ES-I3 (cell line): ENCODE measurements around the gene ZNF254.
"Not testable (repeated sequence)": the region's sequence is repeated elsewhere in the genome, so short reads cannot be mapped to it uniquely, and the experiment has no call there.

Experiments used
- H3K36me3 ChIP-seq: 2 replicates; pipeline ENCODE4 v1.6.1; 2013; ENCODE audit warnings: mild to moderate bottlenecking, low read length, control low read depth, moderate library complexity; ENCODE audit not compliant: insufficient read depth
- H3K4me1 ChIP-seq: 2 replicates; pipeline ENCODE4 v1.6.1; 2013; ENCODE audit warnings: mild to moderate bottlenecking, control low read depth, low read length; ENCODE audit not compliant: insufficient read depth
- H3K9ac ChIP-seq: 2 replicates; pipeline ENCODE4 v1.6.1; 2013; ENCODE audit warnings: low read depth, mild to moderate bottlenecking, low read length, moderate library complexity
- H3K9me3 ChIP-seq: 2 replicates; pipeline ENCODE4 v1.6.1; 2013; ENCODE audit warnings: mild to moderate bottlenecking, low read length, moderate library complexity; ENCODE audit not compliant: control insufficient read depth, insufficient read depth

Gene ZNF254

GRCh38 chr19:24062190-24062589 is 24.8 kb upstream of the ZNF254 start:
- H3K36me3 ChIP-seq, result peaks cover 16% of the 10 kb centered on the region
- no peaks in the 10 kb centered on the region for H3K4me1 ChIP-seq
- no peaks in the 10 kb centered on the region for H3K9me3 ChIP-seq
- no peak overlapping the region for H3K9ac ChIP-seq

GRCh38 chr19:24063295-24063694 is 23.7 kb upstream of the ZNF254 start:
- no peaks in the 10 kb centered on the region for H3K4me1 ChIP-seq
- H3K36me3 ChIP-seq, result peaks cover 16% of the 10 kb centered on the region
- no peaks in the 10 kb centered on the region for H3K9me3 ChIP-seq
- no peak overlapping the region for H3K9ac ChIP-seq

- peaks cover 16% of the 10 kb centered on the region for H3K36me3 ChIP-seq
- no peak overlapping the region for H3K9ac ChIP-seq
- H3K9me3 ChIP-seq, result no peaks in the 10 kb centered on the region
- H3K4me1 ChIP-seq, result no peaks in the 10 kb centered on the region
Observed at GRCh38 chr19:24064175-24064574, 22.8 kb upstream of the ZNF254 start.

GRCh38 chr19:24065243-24065642 is 21.7 kb upstream of the ZNF254 start:
- H3K9ac ChIP-seq, result no peak overlapping the region
- peaks cover 13% of the 10 kb centered on the region for H3K36me3 ChIP-seq
- H3K9me3 ChIP-seq, result no peaks in the 10 kb centered on the region
- no peaks in the 10 kb centered on the region for H3K4me1 ChIP-seq

GRCh38 chr19:24065865-24066604 is 21.0 kb upstream of the ZNF254 start:
- Histone ChIP-seq H3K9ac (no peak overlapping the region), H3K4me1 (no peaks in the 10 kb centered on the region), H3K9me3 (no peaks in the 10 kb centered on the region), H3K36me3 (peaks cover 6% of the 10 kb centered on the region)

GRCh38 chr19:24069905-24070657 is 16.9 kb upstream of the ZNF254 start:
- H3K9ac ChIP-seq, result no peak overlapping the region
- no peaks in the 10 kb centered on the region for H3K4me1 ChIP-seq
- peaks cover 22% of the 10 kb centered on the region; the same call in 1 of the 2 replicates for H3K36me3 ChIP-seq
- H3K9me3 ChIP-seq, result no peaks in the 10 kb centered on the region; the same call in 1 of the 2 replicates

- Histone ChIP-seq H3K9ac (no peak overlapping the region), H3K4me1 (no peaks in the 10 kb centered on the region), H3K36me3 (peaks cover 19% of the 10 kb centered on the region; the same call in 1 of the 2 replicates), H3K9me3 (no peaks in the 10 kb centered on the region; the same call in 1 of the 2 replicates)
Observed at GRCh38 chr19:24071078-24071477, 15.9 kb upstream of the ZNF254 start.

- H3K4me1 ChIP-seq, result no peaks in the 10 kb centered on the region
- H3K36me3 ChIP-seq, result peaks cover 23% of the 10 kb centered on the region; the same call in 1 of the 2 replicates
- no peak overlapping the region for H3K9ac ChIP-seq
- no peaks in the 10 kb centered on the region; the same call in 1 of the 2 replicates for H3K9me3 ChIP-seq
Observed at GRCh38 chr19:24072720-24073119, 14.3 kb upstream of the ZNF254 start.

- Histone ChIP-seq H3K9ac (no peak overlapping the region), H3K4me1 (peaks cover 5% of the 10 kb centered on the region; the same call in 1 of the 2 replicates), H3K9me3 (no peaks in the 10 kb centered on the region; the same call in 1 of the 2 replicates), H3K36me3 (peaks cover 23% of the 10 kb centered on the region; the same call in 1 of the 2 replicates)
Observed at GRCh38 chr19:24073807-24074206, 13.2 kb upstream of the ZNF254 start.

GRCh38 chr19:24074720-24075454 is 12.1 kb upstream of the ZNF254 start:
- Histone ChIP-seq H3K36me3 (peaks cover 23% of the 10 kb centered on the region; the same call in 1 of the 2 replicates), H3K9me3 (no peaks in the 10 kb centered on the region; the same call in 1 of the 2 replicates), H3K9ac (no peak overlapping the region), H3K4me1 (peaks cover 5% of the 10 kb centered on the region; the same call in 1 of the 2 replicates)

- H3K9me3 ChIP-seq, H3K9ac ChIP-seq, H3K4me1 ChIP-seq: not testable (repeated sequence)
- H3K36me3 ChIP-seq, result peaks cover 23% of the 10 kb centered on the region; the same call in 1 of the 2 replicates
Observed at GRCh38 chr19:24075530-24075929, 11.5 kb upstream of the ZNF254 start.

GRCh38 chr19:24078680-24079079 is 8.3 kb upstream of the ZNF254 start:
- Histone ChIP-seq H3K4me1 (peaks cover 5% of the 10 kb centered on the region; the same call in 1 of the 2 replicates), H3K36me3 (peaks cover 12% of the 10 kb centered on the region; the same call in 1 of the 2 replicates), H3K9ac (no peak overlapping the region), H3K9me3 (no peaks in the 10 kb centered on the region; the same call in 1 of the 2 replicates)

GRCh38 chr19:24081056-24081455 is 5.9 kb upstream of the ZNF254 start:
- H3K36me3 ChIP-seq, result 0 out of 2 replicates have a peak, but pooled peaks cover 5% of the 10 kb centered on the region
- no peaks in the 10 kb centered on the region; the same call in 1 of the 2 replicates for H3K9me3 ChIP-seq
- peaks cover 5% of the 10 kb centered on the region; the same call in 1 of the 2 replicates for H3K4me1 ChIP-seq
- H3K9ac ChIP-seq, result no peak overlapping the region

GRCh38 chr19:24098359-24098758 is 11.4 kb downstream of the ZNF254 start:
- Histone ChIP-seq H3K9ac (no peak overlapping the region), H3K4me1 (no peaks in the 10 kb centered on the region), H3K36me3 (no peaks in the 10 kb centered on the region; the same call in 1 of the 2 replicates), H3K9me3 (no peaks in the 10 kb centered on the region)
